KMS-11 (cell line): Measurements from ENCODE around the gene SMG6.
"Not testable (repeated sequence)": the region's sequence is repeated elsewhere in the genome, so short reads cannot be mapped to it uniquely, and the experiment has no call there.

Experiments
- H2AFZ ChIP-seq: fragments of 200-600 bp; sonication (generic); 2 replicates; pipeline ENCODE4 v1.6.1; 2016; ENCODE audit warnings: antibody characterized with exemption, mixed run types, low read depth
- H3K27ac ChIP-seq: fragments of 200-600 bp; sonication (generic); 2 replicates; pipeline ENCODE4 v1.6.1; 2016; ENCODE audit warnings: mild to moderate bottlenecking, mixed run types
- H3K27me3 ChIP-seq: fragments of 200-600 bp; sonication (generic); 2 replicates; pipeline ENCODE4 v1.6.1; 2017; ENCODE audit warnings: mild to moderate bottlenecking, low read depth, mixed run types, moderate library complexity; ENCODE audit not compliant: insufficient read depth
- H3K36me3 ChIP-seq: fragments of 200-600 bp; sonication (generic); 2 replicates; pipeline ENCODE4 v1.6.1; 2017; ENCODE audit warnings: mild to moderate bottlenecking, mixed run types; ENCODE audit not compliant: insufficient read depth
- H3K4me1 ChIP-seq: fragments of 200-600 bp; sonication (generic); 2 replicates; pipeline ENCODE4 v1.6.1; 2016; ENCODE audit warnings: mild to moderate bottlenecking, low read depth, mixed run types; ENCODE audit not compliant: poor library complexity, severe bottlenecking
- H3K4me2 ChIP-seq: fragments of 200-600 bp; sonication (generic); 2 replicates; pipeline ENCODE4 v1.7.0; 2016; ENCODE audit warnings: mild to moderate bottlenecking, mixed run types
- H3K4me3 ChIP-seq: fragments of 200-600 bp; sonication (generic); IDR thresholded peaks from 2 replicates; pipeline ENCODE4 v1.6.1; 2017; ENCODE audit warnings: low read depth, low read length, mixed read lengths; ENCODE audit not compliant: insufficient read depth
- H3K79me2 ChIP-seq: fragments of 200-600 bp; sonication (generic); 2 replicates; pipeline ENCODE4 v1.6.1; 2016; ENCODE audit warnings: low read depth, mixed run types; ENCODE audit not compliant: insufficient read depth
- H3K9ac ChIP-seq: fragments of 200-600 bp; sonication (generic); 2 replicates; pipeline ENCODE4 v1.6.1; 2016; ENCODE audit warnings: mild to moderate bottlenecking, mixed run types
- H4K20me1 ChIP-seq: fragments of 200-600 bp; sonication (generic); 2 replicates; pipeline ENCODE4 v1.6.1; 2016; ENCODE audit warnings: mild to moderate bottlenecking, mixed run types; ENCODE audit not compliant: insufficient read depth
- TF ChIP-seq, protein P1 (sequence below): fragments of 200-600 bp; sonication (generic); conservative IDR thresholded peaks from 2 replicates; pipeline ENCODE4 v1.6.1; 2017; ENCODE audit warnings: low read depth, mild to moderate bottlenecking, antibody characterized with exemption, low read length, moderate library complexity, mixed read lengths

The SMG6 gene

DNA sequence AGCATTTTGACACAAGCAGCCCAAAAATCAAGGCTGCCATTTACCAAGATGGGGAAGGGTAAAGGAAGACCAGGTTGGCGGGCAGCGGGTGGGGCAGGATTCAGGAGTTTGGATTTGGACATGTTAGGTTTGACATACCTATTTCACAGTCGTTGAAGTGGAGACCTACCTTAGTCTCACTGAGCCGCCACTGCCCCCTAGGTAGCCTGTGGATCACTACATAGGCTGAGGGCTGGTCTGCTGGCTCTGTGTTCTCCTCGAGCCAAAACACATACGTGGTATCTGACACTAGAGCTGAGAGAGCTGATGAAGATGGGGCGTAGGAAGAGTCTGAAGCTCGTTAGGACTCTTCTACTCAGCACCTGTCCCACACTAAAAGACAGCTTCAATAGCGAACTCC is 133.6 kb downstream of the SMG6 start:
- Histone ChIP-seq H3K4me2 (no peak overlapping the region), H3K27ac (no peak overlapping the region), H3K27me3 (no peaks in the 10 kb centered on the region), H3K79me2 (no peaks in the 10 kb centered on the region), H3K4me1 (no peaks in the 10 kb centered on the region), H3K4me3 (no peak overlapping the region), H3K9ac (no peak overlapping the region), H4K20me1 (no peaks in the 10 kb centered on the region), H3K36me3 (no peaks in the 10 kb centered on the region), H2AFZ (no peak overlapping the region)
- TF ChIP-seq, protein P1, sequence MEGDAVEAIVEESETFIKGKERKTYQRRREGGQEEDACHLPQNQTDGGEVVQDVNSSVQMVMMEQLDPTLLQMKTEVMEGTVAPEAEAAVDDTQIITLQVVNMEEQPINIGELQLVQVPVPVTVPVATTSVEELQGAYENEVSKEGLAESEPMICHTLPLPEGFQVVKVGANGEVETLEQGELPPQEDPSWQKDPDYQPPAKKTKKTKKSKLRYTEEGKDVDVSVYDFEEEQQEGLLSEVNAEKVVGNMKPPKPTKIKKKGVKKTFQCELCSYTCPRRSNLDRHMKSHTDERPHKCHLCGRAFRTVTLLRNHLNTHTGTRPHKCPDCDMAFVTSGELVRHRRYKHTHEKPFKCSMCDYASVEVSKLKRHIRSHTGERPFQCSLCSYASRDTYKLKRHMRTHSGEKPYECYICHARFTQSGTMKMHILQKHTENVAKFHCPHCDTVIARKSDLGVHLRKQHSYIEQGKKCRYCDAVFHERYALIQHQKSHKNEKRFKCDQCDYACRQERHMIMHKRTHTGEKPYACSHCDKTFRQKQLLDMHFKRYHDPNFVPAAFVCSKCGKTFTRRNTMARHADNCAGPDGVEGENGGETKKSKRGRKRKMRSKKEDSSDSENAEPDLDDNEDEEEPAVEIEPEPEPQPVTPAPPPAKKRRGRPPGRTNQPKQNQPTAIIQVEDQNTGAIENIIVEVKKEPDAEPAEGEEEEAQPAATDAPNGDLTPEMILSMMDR: 0 out of 2 replicates have a peak, but pooled peaks have one; percentile 24

DNA sequence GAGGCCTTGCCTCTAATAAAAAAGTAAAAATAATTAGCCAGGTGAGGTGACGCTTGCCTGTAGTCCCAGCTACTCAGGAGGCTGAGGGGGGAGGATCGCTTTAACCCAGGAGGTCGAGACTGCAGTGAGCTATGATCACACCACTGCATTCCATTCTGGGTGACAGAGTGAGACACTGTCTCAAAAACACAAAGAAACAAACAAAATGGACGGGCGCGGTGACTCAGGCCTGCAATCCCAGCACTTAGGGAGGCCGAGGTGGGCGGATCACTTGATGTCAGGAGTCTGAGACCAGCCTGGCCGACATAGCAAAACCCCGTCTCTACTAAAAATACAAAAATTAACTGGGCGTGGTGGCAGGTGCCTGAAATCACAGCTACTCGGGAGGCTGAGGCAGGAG is 137.9 kb downstream of the SMG6 start:
- not testable (repeated sequence) for H2AFZ ChIP-seq, H3K36me3 ChIP-seq, H3K4me2 ChIP-seq, H3K27ac ChIP-seq, H3K4me3 ChIP-seq, H3K27me3 ChIP-seq, H3K9ac ChIP-seq, H4K20me1 ChIP-seq, H3K79me2 ChIP-seq
- peaks cover 18% of the 10 kb centered on the region for H3K4me1 ChIP-seq

DNA sequence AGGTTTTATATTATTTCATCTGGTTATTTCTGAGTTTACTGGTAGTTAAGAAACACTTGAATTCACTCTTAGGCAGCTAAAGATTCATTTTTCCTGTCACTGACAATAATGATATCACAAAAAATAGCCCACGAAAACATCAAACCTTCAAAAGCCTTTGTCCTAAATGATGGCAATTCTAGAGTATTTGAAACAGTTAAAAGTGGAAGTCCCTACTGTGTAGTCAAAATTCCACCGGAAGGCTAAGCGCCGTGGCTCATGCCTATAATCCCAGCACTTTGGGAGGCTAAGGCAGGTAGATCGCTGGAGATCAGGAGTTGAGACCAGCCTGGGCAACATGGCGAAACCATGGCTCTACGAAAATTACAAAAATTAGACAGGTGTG is 145.2 kb downstream of the SMG6 start:
- Histone ChIP-seq H3K79me2 (no peaks in the 10 kb centered on the region), H3K27ac (no peak overlapping the region)

DNA sequence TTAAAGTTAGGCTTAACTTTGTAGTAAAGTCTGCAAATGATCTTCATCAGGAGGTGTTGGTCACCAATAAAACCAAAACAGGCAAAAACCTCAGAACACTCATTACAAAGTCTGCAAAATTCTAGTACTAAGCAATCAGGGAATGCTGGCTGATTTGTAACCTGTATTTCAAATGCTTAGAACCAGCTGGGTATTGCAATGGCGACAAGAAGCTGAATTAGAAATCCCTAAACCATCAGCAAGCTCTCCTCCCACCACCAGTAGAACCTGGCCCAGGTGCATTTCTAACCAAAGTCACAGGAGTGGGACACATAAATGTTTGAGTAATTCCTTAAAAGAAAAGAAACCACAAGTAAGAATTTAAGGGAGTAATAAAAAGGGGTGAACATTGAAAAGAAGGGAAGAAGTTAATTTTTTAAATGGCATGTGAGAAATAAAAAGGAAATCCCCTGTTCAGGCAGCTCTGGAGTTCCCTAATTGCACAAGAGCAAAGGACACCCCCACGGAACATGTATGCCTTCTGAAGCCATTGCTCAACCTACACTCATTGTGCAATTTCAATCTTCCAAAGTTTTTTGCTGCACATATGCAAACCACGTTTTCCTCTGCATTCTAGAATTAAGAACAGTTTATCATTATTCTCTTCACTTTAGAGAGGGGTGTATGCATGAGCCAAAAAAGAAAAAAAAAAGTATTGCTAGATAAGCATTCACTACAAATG is 145.8 kb downstream of the SMG6 start:
- no peaks in the 10 kb centered on the region for H3K36me3 ChIP-seq
- H3K79me2 ChIP-seq: no peaks in the 10 kb centered on the region
- H3K27ac ChIP-seq: no peak overlapping the region
- H3K4me3 ChIP-seq: no peak overlapping the region
- H4K20me1 ChIP-seq: no peaks in the 10 kb centered on the region
- no peaks in the 10 kb centered on the region for H3K27me3 ChIP-seq
- H3K4me2 ChIP-seq: no peak overlapping the region
- H2AFZ ChIP-seq: no peak overlapping the region
- TF ChIP-seq, protein P1: no peak
- H3K4me1 ChIP-seq: peaks cover 11% of the 10 kb centered on the region
- no peak overlapping the region for H3K9ac ChIP-seq

More for the DNA sequence above, 145.2 kb downstream of the SMG6 start:
- H4K20me1 ChIP-seq: no peaks in the 10 kb centered on the region
- no peak overlapping the region for H3K4me2 ChIP-seq
- H3K9ac ChIP-seq: no peak overlapping the region
- no peak overlapping the region for H2AFZ ChIP-seq
- no peaks in the 10 kb centered on the region for H3K27me3 ChIP-seq
- H3K4me3 ChIP-seq: no peak overlapping the region
- H3K4me1 ChIP-seq: peaks cover 17% of the 10 kb centered on the region
- TF ChIP-seq, protein P1: no peak
- no peaks in the 10 kb centered on the region for H3K36me3 ChIP-seq

DNA sequence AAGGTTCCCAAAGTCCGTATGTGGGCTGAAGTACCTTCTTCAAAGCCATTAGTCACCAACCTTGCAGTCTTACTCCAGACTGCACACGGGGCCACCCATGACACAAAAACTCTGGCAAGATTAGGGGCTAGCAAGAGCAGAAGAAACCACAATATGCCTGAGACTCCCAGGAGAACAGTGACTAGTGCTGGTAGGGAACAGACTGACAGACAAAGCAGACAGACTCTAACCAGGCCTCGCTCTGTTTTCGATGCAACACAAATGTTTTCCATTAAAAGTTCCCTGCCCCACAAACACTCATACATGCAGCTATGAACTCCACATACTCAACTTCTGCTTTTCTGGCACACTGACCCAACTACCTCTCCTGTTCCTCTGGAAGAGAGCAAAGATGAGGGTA is 146.5 kb downstream of the SMG6 start:
- Histone ChIP-seq H3K4me2 (no peak overlapping the region), H3K27ac (no peak overlapping the region), H3K4me1 (peaks cover 10% of the 10 kb centered on the region), H4K20me1 (no peaks in the 10 kb centered on the region), H3K36me3 (no peaks in the 10 kb centered on the region), H3K9ac (no peak overlapping the region), H3K4me3 (no peak overlapping the region), H3K79me2 (no peaks in the 10 kb centered on the region), H3K27me3 (no peaks in the 10 kb centered on the region), H2AFZ (no peak overlapping the region)
- TF ChIP-seq, protein P1: no peak
